Esophagus mucosa (tissue), 1 donor: ENCODE measurements around the gene CLEC2A. TPM values are rescaled to one million over a fixed set of nuclear protein-coding genes. Genes with fewer than 3 reads are reported as not detected.
"Not testable (repeated sequence)": the region's sequence is repeated elsewhere in the genome, so short reads cannot be mapped to it uniquely, and the experiment has no call there.

Source experiments
- ATAC-seq: fragments of 200-7000 bp; cut with Tn5 transposase; one replicate; pipeline ENCODE4 v1.9.1; 2020
- total RNA-seq: library from RNA; stranded (reverse); gene quantifications from one replicate; pipeline ENCODE4 v1.2.4, GENCODE V29; 2023
- donor health status: DM: yes; HTN: yes; CAD: no.

Gene CLEC2A
- not detected for total RNA-seq

- ATAC-seq, result no peak
Measured at GRCh38 chr12:9932270-9932669, at the start of gene CLEC2A. TSS of gene CLEC2A (minus strand) at chr12:9932370. CDS start at chr12:9932329, 41 bp downstream.

- ATAC-seq, result no peak
Measured at GRCh38 chr12:9980126-9980525, 48.0 kb upstream of the CLEC2A start.

GRCh38 chr12:9977916-9978315 is 45.7 kb upstream of the CLEC2A start:
- no peak for ATAC-seq

GRCh38 chr12:9976626-9977025 is 44.5 kb upstream of the CLEC2A start:
- not testable (repeated sequence) for ATAC-seq

GRCh38 chr12:9975614-9976013 is 43.4 kb upstream of the CLEC2A start:
- no peak for ATAC-seq

GRCh38 chr12:9974731-9975130 is 42.6 kb upstream of the CLEC2A start:
- ATAC-seq, result not testable (repeated sequence)

GRCh38 chr12:9973949-9974348 is 41.8 kb upstream of the CLEC2A start:
- ATAC-seq, result no peak

GRCh38 chr12:9971181-9971580 is 39.0 kb upstream of the CLEC2A start, which contains the start of gene CLEC12A:
TSS of gene CLEC12A (plus strand) at chr12:9971409. CDS start at chr12:9971597, 188 bp downstream.
- ATAC-seq, result no peak

GRCh38 chr12:9969673-9970072 is 37.5 kb upstream of the CLEC2A start:
- no peak for ATAC-seq

- ATAC-seq, result no peak
Measured at GRCh38 chr12:9961901-9962300, 29.7 kb upstream of the CLEC2A start.

- no peak for ATAC-seq
Measured at GRCh38 chr12:9961106-9961505, 28.9 kb upstream of the CLEC2A start.

GRCh38 chr12:9960590-9960989 is 28.4 kb upstream of the CLEC2A start:
- ATAC-seq, result no peak

- ATAC-seq, result no peak
Measured at GRCh38 chr12:9957834-9958233, 25.7 kb upstream of the CLEC2A start.

- ATAC-seq, result not testable (repeated sequence)
Measured at GRCh38 chr12:9952954-9953729, 21.0 kb upstream of the CLEC2A start.

GRCh38 chr12:9951026-9951675 is 19.0 kb upstream of the CLEC2A start:
- no peak for ATAC-seq

GRCh38 chr12:9948606-9949296 is 16.6 kb upstream of the CLEC2A start:
- no peak for ATAC-seq

- no peak for ATAC-seq
Measured at GRCh38 chr12:9947674-9948073, 15.5 kb upstream of the CLEC2A start.

GRCh38 chr12:9944391-9944790 is 12.2 kb upstream of the CLEC2A start:
- ATAC-seq, result no peak

- ATAC-seq, result no peak
Measured at GRCh38 chr12:9943240-9943639, 11.1 kb upstream of the CLEC2A start.

GRCh38 chr12:9941838-9942237 is 9.7 kb upstream of the CLEC2A start:
- no peak for ATAC-seq

GRCh38 chr12:9940375-9940774 is 8.2 kb upstream of the CLEC2A start:
- no peak for ATAC-seq

GRCh38 chr12:9936591-9936990 is 4.4 kb upstream of the CLEC2A start:
- no peak for ATAC-seq

- no peak for ATAC-seq
Measured at GRCh38 chr12:9935026-9935425, 2.9 kb upstream of the CLEC2A start.

GRCh38 chr12:9933958-9934357 is 1.8 kb upstream of the CLEC2A start:
- no peak for ATAC-seq
